ENCODE measurements around the gene POLR2H. TPM values are rescaled to one million over a fixed set of nuclear protein-coding genes. Genes with fewer than 3 reads are reported as not detected.

Gene POLR2H
- polyA plus RNA-seq, 1 donor from 2014 or later, result 40.8 TPM

DNA sequence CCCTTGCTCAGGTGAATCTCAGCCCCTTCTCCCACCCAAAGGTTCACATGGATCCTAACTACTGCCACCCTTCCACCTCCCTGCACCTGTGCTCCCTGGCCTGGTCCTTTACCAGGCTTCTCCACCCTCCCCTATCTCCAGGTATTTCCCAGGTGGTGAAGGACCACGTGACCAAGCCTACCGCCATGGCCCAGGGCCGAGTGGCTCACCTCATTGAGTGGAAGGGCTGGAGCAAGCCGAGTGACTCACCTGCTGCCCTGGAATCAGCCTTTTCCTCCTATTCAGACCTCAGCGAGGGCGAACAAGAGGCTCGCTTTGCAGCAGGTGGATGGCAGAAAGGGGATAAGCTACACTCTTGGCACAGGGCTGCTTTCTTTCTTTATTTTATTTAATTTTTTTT is 19.6 kb upstream of the POLR2H start:
- no peaks in the 10 kb centered on the region for H3K27me3 Mint-ChIP-seq
- H3K9me3 Mint-ChIP-seq, result no peaks in the 10 kb centered on the region
- H3K4me1 Mint-ChIP-seq, result peaks cover 0 to 11% (median 6%) of the 10 kb centered on the region in 3 donors
- H3K36me3 Mint-ChIP-seq, result peaks cover 6% of the 10 kb centered on the region
- H3K27ac Mint-ChIP-seq, result no peak overlapping the region
- H3K4me3 Mint-ChIP-seq, result no peak overlapping the region

GRCh38 chr3:184343200-184343876 is 18.2 kb upstream of the POLR2H start:
- peaks cover 0 to 3% (median 0%) of the 10 kb centered on the region in 3 donors for H3K4me1 Mint-ChIP-seq
- peaks cover 6% of the 10 kb centered on the region for H3K36me3 Mint-ChIP-seq
- no peak overlapping the region for H3K4me3 Mint-ChIP-seq
- H3K27me3 Mint-ChIP-seq, result no peaks in the 10 kb centered on the region
- no peak overlapping the region for H3K27ac Mint-ChIP-seq
- H3K9me3 Mint-ChIP-seq, result no peaks in the 10 kb centered on the region

GRCh38 chr3:184344579-184345316 is 16.8 kb upstream of the POLR2H start:
- Mint-ChIP-seq H3K9me3 (no peaks in the 10 kb centered on the region), H3K36me3 (peaks cover 6% of the 10 kb centered on the region), H3K27me3 (no peaks in the 10 kb centered on the region), H3K27ac (no peak overlapping the region), H3K4me3 (no peak overlapping the region), H3K4me1 (peaks cover 0 to 3% (median 0%) of the 10 kb centered on the region in 3 donors)

- Mint-ChIP-seq H3K9me3 (no peaks in the 10 kb centered on the region), H3K27me3 (no peaks in the 10 kb centered on the region), H3K36me3 (peaks cover 8% of the 10 kb centered on the region), H3K4me1 (peaks cover 0 to 3% (median 0%) of the 10 kb centered on the region in 3 donors), H3K4me3 (no peak overlapping the region), H3K27ac (no peak overlapping the region)
Observed at GRCh38 chr3:184345317-184346144, 16.0 kb upstream of the POLR2H start.

DNA sequence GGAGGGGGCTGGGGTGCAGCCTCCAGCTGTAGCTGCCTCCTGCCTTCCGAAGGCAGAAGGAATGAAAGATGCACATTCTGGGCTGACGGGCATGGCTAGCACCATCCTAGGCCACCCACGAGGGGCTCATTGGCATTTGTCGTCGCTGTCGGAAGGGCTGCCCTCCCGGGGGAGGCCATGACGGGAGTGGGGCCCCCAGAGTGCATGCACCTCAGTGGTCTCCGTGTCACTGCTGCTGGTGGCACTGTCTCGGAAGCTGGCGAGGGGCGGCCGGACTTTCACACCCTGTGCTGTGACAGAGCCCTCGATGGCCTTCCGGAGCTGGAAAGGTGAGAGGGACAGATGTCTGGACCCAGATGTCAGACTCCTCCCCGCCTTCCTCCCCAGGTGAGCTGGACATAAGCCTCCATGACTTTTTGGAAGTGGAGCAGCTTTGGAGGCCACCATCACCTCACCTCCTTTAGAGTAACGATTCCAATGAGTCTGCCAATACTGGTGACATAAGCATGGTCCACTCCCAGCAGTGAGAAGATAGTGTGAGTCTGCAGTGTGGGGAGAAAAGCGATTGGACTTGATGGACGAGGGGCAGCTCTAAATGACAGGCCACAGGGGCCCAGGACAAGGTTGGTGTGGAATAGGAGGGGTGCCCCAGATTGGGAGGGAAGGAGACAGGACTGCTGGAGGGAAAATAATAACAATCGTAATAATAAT is 14.9 kb upstream of the POLR2H start:
- no peak overlapping the region for H3K4me3 Mint-ChIP-seq
- peak overlapping the region in 1 of 3 donors; percentile 14 for H3K27ac Mint-ChIP-seq

GRCh38 chr3:184347321-184348056 is 14.0 kb upstream of the POLR2H start:
- H3K4me3 Mint-ChIP-seq, result no peak overlapping the region
- no peaks in the 10 kb centered on the region for H3K9me3 Mint-ChIP-seq
- H3K4me1 Mint-ChIP-seq, result no peaks in the 10 kb centered on the region
- no peaks in the 10 kb centered on the region for H3K27me3 Mint-ChIP-seq
- no peak overlapping the region for H3K27ac Mint-ChIP-seq
- peaks cover 2% of the 10 kb centered on the region for H3K36me3 Mint-ChIP-seq

More for the DNA sequence above, 14.9 kb upstream of the POLR2H start:
- Mint-ChIP-seq H3K9me3 (no peaks in the 10 kb centered on the region), H3K27me3 (no peaks in the 10 kb centered on the region), H3K36me3 (peaks cover 2% of the 10 kb centered on the region), H3K4me1 (no peaks in the 10 kb centered on the region)

DNA sequence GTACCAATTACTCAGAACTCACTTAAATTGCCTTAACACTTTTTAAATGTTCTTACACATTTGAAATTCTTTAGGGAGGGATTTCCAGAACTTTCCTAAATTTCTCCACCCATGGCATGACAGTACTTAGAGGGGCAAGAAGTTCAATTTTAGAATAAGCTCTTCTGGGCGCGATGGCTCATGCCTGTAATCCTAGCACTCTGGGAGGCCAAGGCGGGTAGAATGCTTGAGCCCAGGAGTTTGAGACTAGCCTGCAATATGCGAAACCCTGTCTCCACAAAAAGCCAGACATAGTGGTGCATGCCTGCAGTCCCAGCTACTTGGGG is 13.5 kb upstream of the POLR2H start:
- Mint-ChIP-seq H3K27ac (no peak overlapping the region), H3K9me3 (no peaks in the 10 kb centered on the region), H3K4me3 (no peak overlapping the region), H3K27me3 (no peaks in the 10 kb centered on the region), H3K36me3 (peaks cover 2% of the 10 kb centered on the region), H3K4me1 (no peaks in the 10 kb centered on the region)

GRCh38 chr3:184349563-184350470 is 11.7 kb upstream of the POLR2H start:
- H3K36me3 Mint-ChIP-seq, result peaks cover 2% of the 10 kb centered on the region
- no peaks in the 10 kb centered on the region for H3K9me3 Mint-ChIP-seq
- H3K27ac Mint-ChIP-seq, result peak overlapping the region in 1 of 3 donors; percentile 54
- H3K27me3 Mint-ChIP-seq, result peaks cover 1% of the 10 kb centered on the region
- H3K4me3 Mint-ChIP-seq, result no peak overlapping the region
- no peaks in the 10 kb centered on the region for H3K4me1 Mint-ChIP-seq

- Mint-ChIP-seq H3K27ac (no peak overlapping the region), H3K36me3 (peaks cover 2% of the 10 kb centered on the region), H3K4me1 (no peaks in the 10 kb centered on the region), H3K4me3 (no peak overlapping the region), H3K9me3 (no peaks in the 10 kb centered on the region), H3K27me3 (peaks cover 1% of the 10 kb centered on the region)
Observed at GRCh38 chr3:184350618-184351017, 10.9 kb upstream of the POLR2H start.

- Mint-ChIP-seq H3K4me3 (no peak overlapping the region), H3K9me3 (no peaks in the 10 kb centered on the region), H3K27ac (no peak overlapping the region), H3K27me3 (peaks cover 1% of the 10 kb centered on the region), H3K36me3 (peaks cover 2% of the 10 kb centered on the region), H3K4me1 (no peaks in the 10 kb centered on the region)
Observed at GRCh38 chr3:184351511-184352148, 9.9 kb upstream of the POLR2H start.

GRCh38 chr3:184352149-184352785 is 9.2 kb upstream of the POLR2H start:
- peaks cover 1% of the 10 kb centered on the region for H3K27me3 Mint-ChIP-seq
- no peak overlapping the region for H3K27ac Mint-ChIP-seq
- H3K4me3 Mint-ChIP-seq, result no peak overlapping the region
- H3K36me3 Mint-ChIP-seq, result peaks cover 2% of the 10 kb centered on the region
- no peaks in the 10 kb centered on the region for H3K4me1 Mint-ChIP-seq
- no peaks in the 10 kb centered on the region for H3K9me3 Mint-ChIP-seq

DNA sequence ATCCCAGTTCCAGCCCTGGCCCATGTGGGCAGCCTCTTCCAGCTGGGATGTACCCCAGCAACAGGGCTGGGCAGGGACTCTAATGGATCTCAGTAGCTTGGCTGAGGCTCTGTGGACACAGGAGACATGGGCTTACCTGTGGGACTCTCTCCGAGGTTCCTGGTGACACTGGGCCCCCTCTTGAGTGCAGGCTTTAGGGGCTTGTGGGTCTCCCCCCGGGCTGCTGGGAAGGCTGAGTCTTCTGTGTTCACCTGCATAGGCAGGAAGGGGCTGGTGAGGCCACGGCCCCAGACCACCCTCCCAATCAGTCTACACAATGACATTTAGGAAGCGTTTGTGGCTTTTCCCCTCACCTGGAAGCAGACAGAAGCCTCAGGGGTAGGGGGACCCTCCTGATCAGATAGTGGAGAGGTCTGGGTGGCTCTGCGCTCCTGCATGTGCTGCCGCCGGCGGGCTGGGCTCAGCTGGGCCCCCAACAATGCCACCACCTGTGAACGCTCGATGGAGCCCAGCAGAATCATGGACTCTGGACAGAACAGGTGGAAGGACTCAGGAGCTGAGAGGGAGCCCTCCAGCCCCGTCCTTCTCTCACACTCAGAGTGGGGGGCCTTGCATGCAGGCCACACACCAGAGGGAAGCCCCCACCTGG is 8.5 kb upstream of the POLR2H start:
- Mint-ChIP-seq H3K4me1 (no peaks in the 10 kb centered on the region), H3K4me3 (no peak overlapping the region), H3K27ac (no peak overlapping the region), H3K36me3 (peaks cover 2% of the 10 kb centered on the region), H3K27me3 (peaks cover 1% of the 10 kb centered on the region), H3K9me3 (no peaks in the 10 kb centered on the region)
